ENCODE measurements around the gene CTH.
"Not testable (repeated sequence)": the region's sequence is repeated elsewhere in the genome, so short reads cannot be mapped to it uniquely, and the experiment has no call there.

The CTH gene

DNA sequence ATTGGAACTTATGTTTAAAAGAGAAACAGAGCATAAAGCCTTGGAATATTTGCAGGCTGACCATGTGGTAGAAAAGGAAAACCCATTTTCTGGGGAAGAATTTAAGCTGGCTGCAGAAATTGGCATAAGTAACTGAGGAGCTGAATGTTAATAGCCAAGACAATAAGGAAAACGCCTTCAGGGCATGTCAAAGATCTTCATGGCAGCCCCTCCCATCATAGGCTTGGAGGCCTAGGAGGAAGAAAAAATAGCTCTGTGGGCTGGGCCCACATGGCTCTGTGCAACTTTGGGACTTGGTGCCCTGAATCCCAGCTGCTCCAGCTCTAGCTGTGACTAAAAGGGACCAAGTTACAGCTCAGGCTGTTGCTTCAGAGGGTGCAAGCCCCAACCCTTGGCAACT is 51.5 kb downstream of the CTH start:
- no peak overlapping the region for H3K4me3 ChIP-seq (ENCODE audit: low read depth, low read length)
- DNase-seq (ENCODE audit: low read depth) = no peak
- TF ChIP-seq, protein P1, sequence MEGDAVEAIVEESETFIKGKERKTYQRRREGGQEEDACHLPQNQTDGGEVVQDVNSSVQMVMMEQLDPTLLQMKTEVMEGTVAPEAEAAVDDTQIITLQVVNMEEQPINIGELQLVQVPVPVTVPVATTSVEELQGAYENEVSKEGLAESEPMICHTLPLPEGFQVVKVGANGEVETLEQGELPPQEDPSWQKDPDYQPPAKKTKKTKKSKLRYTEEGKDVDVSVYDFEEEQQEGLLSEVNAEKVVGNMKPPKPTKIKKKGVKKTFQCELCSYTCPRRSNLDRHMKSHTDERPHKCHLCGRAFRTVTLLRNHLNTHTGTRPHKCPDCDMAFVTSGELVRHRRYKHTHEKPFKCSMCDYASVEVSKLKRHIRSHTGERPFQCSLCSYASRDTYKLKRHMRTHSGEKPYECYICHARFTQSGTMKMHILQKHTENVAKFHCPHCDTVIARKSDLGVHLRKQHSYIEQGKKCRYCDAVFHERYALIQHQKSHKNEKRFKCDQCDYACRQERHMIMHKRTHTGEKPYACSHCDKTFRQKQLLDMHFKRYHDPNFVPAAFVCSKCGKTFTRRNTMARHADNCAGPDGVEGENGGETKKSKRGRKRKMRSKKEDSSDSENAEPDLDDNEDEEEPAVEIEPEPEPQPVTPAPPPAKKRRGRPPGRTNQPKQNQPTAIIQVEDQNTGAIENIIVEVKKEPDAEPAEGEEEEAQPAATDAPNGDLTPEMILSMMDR (IDR thresholded peaks at IDR 0.05; ENCODE audit: low read depth, low read length, missing control alignments) = no peak
- in situ Hi-C loops (cut with HindIII; ENCODE audit: low sequenced_read_pairs) = no loop called here

DNA sequence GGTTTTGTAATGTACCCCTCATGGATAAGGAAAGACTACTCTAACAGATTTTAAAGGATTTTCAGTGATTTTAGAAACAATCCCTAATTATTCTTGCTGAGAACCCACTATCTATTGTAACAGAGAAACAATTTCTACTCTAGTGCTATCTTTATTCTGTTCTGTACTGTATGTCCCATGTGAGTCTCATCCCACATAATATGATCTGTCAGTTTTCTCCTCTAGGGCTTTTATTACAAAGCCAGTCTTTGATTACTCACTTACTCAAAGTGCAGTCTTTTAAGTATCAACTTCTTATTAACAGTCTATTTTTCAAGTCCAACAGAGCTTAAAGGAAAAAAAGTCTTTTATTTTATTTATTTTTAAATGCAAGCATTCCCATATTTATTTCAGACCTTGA is 54.8 kb downstream of the CTH start:
- TF ChIP-seq, protein P1 (IDR thresholded peaks at IDR 0.05; ENCODE audit: low read depth, low read length, missing control alignments) = no peak
- H3K4me3 ChIP-seq (ENCODE audit: low read depth, low read length) = no peak overlapping the region
- in situ Hi-C loops (cut with HindIII; ENCODE audit: low sequenced_read_pairs) = no loop called here
- DNase-seq (ENCODE audit: low read depth) = no peak

DNA sequence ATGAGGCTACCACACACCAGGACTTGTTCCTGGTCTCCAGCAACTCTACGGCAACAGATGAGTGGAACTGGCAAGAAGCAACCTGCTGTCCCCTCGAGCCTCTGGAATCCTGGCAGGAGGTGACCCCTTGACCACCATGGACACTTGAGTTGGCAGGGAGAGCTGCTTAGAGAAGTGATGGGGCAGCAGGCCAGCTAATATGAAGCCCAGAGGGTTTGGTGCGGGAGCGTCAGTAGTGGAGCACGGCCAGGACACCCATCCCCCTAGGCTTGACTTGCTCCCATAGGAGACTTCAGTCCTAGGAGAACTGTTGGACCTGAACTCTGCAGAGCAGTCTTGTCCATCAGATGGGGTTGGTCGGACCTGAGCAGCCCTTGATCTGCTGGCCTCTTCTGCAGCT is 56.5 kb downstream of the CTH start:
- H3K4me3 ChIP-seq (ENCODE audit: low read depth, low read length) = no peak overlapping the region
- in situ Hi-C loops (cut with HindIII; ENCODE audit: low sequenced_read_pairs) = no loop called here
- TF ChIP-seq, protein P1 (IDR thresholded peaks at IDR 0.05; ENCODE audit: low read depth, low read length, missing control alignments) = no peak
- DNase-seq (ENCODE audit: low read depth) = no peak

DNA sequence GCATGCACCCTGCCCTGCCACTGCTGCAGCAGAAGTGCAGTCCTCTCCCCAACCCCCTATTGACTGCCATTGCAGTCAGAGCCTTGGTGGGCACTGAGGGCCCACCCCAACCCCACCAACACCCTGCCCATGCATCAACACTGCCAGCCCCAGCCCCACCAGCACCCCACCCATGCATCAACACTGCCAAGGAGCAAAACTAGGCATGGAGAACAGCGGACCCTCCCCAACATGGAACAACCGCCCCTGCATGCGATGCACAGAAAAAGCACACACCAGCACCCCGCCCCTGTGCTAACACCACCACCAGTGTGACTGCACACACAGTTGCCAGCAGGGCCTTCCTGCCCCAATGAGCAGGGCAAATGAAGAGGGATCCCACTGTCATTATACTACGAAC is 57.1 kb downstream of the CTH start:
- TF ChIP-seq, protein P1 (IDR thresholded peaks at IDR 0.05; ENCODE audit: low read depth, low read length, missing control alignments) = no peak
- DNase-seq (ENCODE audit: low read depth) = no peak
- in situ Hi-C loops (cut with HindIII; ENCODE audit: low sequenced_read_pairs) = no loop called here
- H3K4me3 ChIP-seq (ENCODE audit: low read depth, low read length) = no peak overlapping the region

DNA sequence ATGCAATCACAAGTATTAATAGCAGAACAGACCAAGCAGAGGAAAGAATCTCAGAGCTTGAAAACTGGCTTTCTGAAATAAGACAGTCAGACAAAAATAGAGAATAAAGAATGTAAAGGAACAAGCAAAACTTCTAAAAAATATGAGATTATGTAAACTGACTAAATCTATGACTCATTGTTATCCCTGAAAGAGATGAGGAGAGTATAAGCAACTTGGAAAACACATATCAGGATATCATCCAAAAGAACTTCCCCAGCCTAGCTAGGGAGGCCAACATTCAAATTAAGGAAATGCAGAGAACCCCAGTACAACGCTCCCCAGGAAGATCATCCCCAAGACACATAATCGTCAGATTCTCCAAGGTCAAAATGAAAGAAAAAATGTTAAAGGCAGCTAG is 58.1 kb downstream of the CTH start:
- in situ Hi-C loops (cut with HindIII; ENCODE audit: low sequenced_read_pairs); DNase-seq (ENCODE audit: low read depth); H3K4me3 ChIP-seq (ENCODE audit: low read depth, low read length): not testable (repeated sequence)

DNA sequence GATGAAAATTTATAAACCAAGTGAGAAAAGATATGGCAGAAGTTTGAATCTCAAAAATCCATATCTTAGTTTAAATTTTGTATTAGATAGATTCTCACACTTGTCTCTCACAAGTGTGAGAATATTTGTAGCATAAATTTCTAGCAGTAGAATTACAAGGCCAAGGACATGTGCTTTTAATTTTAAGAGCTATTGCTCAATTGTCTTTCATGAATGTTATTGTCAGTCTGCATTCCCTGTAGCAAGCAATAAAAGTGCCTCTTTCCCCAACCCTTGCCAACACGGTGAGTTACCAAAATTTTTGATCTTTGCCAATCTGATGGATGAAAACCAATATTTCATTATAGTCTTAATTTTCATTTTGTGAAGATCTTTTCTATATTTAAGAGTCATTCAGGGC is 64.0 kb downstream of the CTH start:
- in situ Hi-C loops (cut with HindIII; ENCODE audit: low sequenced_read_pairs) = no loop called here
- TF ChIP-seq, protein P1 (IDR thresholded peaks at IDR 0.05; ENCODE audit: low read depth, low read length, missing control alignments) = no peak
- H3K4me3 ChIP-seq (ENCODE audit: low read depth, low read length) = no peak overlapping the region
- no peak for DNase-seq (ENCODE audit: low read depth)

DNA sequence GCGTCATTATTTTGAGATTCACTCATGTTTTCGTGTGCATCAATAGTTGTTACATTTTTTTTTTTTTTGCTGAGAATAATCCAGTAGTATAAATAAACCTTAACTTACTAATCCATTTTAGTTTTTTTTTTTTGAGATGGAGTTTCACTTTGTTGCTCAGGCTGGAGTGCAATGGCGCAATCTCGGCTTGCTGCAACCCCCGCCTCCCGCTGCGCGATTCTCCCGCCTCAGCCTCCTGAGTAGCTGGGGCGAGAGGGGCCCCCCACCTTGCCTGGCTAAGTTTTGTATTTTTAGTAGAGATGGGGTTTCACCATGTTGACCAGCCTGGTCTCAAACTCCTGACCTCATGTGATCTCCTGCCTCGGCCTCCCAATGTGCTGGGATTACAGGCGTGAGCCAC is 66.0 kb downstream of the CTH start:
- DNase-seq (ENCODE audit: low read depth) = no peak
- TF ChIP-seq, protein P1 (IDR thresholded peaks at IDR 0.05; ENCODE audit: low read depth, low read length, missing control alignments) = no peak
- no peak overlapping the region for H3K4me3 ChIP-seq (ENCODE audit: low read depth, low read length)
- in situ Hi-C loops (cut with HindIII; ENCODE audit: low sequenced_read_pairs) = no loop called here

DNA sequence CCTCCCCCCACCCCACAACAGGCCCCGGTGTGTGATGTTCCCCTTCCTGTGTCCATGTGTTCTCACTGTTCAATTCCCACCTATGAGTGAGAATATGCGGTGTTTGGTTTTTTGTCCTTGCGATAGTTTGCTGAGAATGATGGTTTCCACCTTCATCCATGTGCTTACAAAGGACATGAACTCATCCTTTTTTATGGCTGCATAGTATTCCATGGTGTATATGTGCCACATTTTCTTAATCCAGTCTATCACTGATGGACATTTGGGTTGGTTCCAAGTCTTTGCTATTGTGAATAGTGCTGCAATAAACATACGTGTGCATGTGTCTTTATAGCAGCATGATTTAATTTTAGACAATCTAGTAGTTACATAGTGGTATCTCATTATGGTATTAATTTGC is 66.8 kb downstream of the CTH start:
- in situ Hi-C loops (cut with HindIII; ENCODE audit: low sequenced_read_pairs); DNase-seq (ENCODE audit: low read depth); H3K4me3 ChIP-seq (ENCODE audit: low read depth, low read length): not testable (repeated sequence)
